ENCODE results near the gene YTHDF1.

The YTHDF1 gene

DNA sequence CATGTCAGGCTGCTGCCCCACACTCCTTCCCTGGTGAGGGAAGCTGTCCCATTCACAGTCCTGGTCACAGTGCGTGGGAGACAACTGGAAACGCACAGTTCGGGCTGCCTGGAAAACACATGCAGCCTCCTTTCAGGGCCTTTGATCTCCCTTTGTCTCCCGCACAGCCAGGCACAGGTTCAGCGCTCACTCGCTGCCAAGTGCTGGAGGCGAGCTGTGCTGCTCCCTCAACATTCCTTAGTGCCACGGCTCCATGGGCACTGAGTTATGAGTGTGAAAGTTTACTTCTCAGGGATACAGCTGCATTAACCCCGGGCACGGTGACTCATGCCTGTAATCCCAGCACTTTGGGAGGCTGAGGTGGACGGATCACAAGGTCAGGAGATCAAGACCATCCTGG lies 9.1 kb downstream of the YTHDF1 start:
- no peak for DNase-seq

DNA sequence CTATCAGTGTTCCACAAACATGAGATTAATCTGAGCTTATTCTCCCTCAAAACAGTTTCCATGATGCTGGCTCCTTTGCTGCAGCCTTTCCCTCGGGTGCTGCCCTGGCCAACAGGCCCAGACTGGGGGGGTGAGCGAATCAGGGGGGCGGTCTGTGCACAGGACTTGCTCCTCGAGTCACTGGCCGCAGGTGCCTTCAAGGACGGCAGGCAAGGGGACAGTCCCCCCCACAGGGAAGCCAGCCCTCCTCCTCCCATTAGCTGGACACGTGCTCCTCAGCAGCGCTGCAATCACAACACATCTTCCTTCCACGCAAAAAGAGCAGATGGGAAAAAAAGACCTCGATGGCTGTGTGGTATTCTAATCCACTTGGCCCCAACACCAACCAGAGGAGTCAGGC lies 10.0 kb downstream of the YTHDF1 start:
- no peak for DNase-seq

- no peak for DNase-seq
Observed at GRCh38 chr20:63204362-63204761, 11.6 kb downstream of the YTHDF1 start.

DNA sequence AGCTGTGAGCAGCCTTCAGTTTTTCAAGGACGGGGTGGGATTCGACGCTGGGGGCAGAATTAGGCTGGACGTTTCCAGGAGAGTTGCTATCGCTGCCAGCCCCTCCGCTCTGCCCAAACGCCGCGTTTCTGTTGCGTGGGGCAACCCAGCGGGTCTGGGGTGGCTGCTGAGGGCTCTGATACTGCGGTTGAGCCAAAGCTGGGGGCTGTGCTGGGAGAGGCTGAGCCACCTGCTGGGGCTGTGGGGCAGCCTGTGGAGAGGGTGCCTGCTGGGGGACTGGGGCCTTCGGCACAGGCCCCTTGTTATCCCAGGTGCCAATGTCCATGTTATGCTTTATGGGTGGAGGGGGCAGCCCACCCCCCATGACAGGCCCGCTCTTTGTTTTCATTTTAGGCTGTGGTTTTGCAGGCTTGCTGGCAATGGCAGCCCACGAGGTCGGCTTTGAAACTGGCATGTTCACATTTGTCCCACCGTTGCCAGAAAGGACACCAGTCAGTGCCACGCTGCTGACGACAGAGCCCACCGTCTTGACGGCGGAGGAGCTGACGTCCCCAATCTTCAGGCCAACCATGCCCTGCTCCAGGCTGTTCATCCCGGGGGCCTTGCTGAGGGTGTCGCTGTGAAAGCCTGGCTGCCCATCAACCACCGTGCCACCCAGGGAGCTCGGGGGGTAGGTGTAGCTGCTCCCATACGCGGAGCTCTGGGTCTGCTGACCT lies 13.0 kb downstream of the YTHDF1 start:
- no peak for DNase-seq

GRCh38 chr20:63202021-63202420 lies 13.9 kb downstream of the YTHDF1 start:
- DNase-seq, result no peak

DNA sequence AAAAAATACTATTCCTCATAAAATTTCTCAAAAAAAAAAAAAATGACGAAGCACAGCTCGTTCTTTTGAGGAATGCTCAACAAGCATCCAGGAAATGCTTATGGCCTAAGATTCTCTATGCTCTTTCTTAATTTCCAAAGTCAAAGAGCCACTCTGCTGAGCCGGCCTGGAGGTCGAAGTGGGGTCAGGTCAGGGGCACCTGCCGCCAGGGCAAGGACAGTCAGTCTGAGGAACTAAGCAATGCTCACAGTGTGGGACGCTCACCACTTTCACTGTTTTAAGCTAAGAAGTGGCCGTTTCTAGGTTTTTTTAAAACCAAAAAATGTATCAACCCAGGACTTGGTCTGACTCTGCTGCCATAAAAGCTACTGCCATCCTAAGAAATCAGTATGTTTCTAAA lies 17.3 kb downstream of the YTHDF1 start:
- no peak for DNase-seq

GRCh38 chr20:63196768-63197470 lies 19.0 kb downstream of the YTHDF1 start:
- DNase-seq, result no peak

- DNase-seq, result no peak
Observed at GRCh38 chr20:63194797-63195173, 21.1 kb downstream of the YTHDF1 start.

- DNase-seq, result no peak
Observed at GRCh38 chr20:63194007-63194796, 21.7 kb downstream of the YTHDF1 start.

GRCh38 chr20:63192721-63193120 lies 23.2 kb downstream of the YTHDF1 start:
- no peak for DNase-seq

GRCh38 chr20:63191400-63191799 lies 24.5 kb downstream of the YTHDF1 start:
- no peak for DNase-seq

- no peak for DNase-seq
Observed at GRCh38 chr20:63190828-63191227, 25.1 kb downstream of the YTHDF1 start.

GRCh38 chr20:63189846-63190559 lies 25.9 kb downstream of the YTHDF1 start:
- DNase-seq, result no peak

DNA sequence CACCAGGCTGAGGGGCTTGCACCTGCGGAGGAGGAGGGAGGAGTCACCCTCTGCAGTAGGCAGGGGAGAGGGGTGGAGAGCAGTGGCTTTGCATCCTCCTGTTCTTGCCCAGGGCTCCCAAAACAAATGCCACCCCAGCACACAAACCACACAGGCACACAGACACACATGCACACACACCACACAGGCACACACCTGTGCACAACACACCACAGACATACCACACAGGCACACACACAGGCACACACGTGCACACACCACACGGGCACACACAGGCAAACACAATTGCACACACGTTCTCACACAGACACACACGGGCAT lies 26.6 kb downstream of the YTHDF1 start:
- DNase-seq, result no peak

- DNase-seq, result no peak
Observed at GRCh38 chr20:63188641-63189321, 27.1 kb downstream of the YTHDF1 start.

- DNase-seq, result no peak
Observed at GRCh38 chr20:63188159-63188442, 27.8 kb downstream of the YTHDF1 start.

GRCh38 chr20:63187338-63188158 lies 28.4 kb downstream of the YTHDF1 start:
- no peak for DNase-seq

DNA sequence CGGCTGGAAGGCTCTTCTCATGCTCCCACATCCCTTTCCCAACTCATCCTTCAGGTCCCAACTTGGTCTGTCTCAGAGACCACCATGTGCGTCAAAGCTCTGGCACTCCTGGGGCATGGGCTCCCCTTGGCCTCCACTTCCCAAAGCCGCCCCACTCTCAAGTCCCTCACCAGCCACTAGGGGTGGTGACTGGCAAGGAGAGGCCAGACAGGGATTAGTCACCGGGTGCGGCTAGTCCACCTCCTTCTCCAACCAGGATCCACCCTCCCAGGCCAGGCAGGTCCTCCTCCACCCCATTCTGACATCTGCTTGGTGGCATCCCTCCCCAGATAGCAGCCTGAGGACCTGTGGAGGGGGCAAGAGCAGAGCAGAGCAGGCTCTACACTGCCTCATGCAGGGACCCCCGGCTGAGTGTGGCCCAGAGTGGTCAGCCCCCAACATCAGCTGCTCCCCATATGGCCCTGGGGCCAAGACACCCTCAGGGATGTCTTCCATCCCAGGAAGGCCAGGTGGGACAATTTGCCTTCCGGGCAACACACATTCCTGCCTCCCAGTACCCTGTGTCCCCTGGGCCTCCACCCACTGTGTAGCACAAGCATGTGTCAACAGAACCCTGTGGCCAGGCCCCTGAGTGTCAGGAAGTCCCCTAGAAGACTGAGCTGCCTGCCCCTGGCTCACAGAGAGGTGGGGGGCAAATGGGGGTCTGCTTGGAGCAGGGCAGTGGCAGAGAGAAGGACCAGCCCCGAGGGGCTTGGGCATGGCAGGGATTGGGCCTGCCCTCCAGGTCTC lies 29.2 kb downstream of the YTHDF1 start:
- DNase-seq, result no peak

DNA sequence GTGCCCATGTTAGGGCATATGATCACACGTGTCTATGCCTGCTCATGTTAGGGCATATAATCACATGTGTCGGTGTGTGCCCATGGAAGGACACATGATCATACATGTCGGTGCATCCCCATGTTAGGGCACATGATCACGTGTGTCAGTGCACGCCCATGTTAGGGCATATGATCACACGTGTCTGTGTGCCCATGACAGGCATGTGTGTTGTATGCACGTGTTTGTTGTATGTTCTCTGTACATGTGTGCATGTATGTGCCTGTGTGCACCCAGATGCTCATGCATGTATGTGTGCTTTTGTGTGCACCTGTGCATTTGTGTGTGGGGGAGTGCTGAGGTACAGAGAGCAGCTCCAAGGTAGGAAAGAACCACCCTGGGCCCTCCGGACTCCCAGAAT lies 29.8 kb downstream of the YTHDF1 start:
- no peak for DNase-seq

DNA sequence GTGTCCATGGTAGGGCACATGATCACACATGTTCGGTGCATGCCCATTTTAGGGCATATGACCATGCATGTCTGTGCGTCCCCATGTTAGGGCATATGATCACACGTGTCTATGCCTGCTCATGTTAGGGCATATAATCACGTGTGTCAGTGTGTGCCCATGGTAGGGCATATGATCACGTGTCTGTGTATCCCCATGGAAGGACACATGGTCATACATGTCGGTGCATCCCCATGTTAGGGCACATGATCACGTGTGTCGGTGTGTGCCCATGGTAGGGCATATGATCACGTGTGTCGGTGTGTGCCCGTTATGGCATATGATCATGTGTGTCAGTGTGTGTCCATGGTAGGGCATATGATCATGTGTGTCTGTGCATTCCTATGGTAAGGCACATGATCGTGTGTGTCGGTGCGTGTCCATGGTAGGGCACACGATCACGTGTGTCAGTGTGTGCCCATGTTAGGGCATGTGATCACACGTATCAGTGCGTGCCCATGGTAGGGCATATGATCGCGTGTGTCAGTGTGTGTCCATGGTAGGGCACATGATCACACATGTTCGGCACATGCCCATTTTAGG lies 30.6 kb downstream of the YTHDF1 start:
- no peak for DNase-seq

All from NCI-H1930 (cell line).